ENCODE measurements around the gene SLC35A2. TPM values are rescaled to one million over a fixed set of nuclear protein-coding genes. Genes with fewer than 3 reads are reported as not detected.
A peak's percentile ranks its signal among the peaks of the same experiment; 100 is the strongest.

SLC35A2 gene
- total RNA-seq, 1 experiment from 2014 or later = 61.4 TPM

GRCh38 chrX:48908600-48908999 lies 2.8 kb downstream of the SLC35A2 start:
- H3K27me3 ChIP-seq (replicated peaks; ENCODE audit: control insufficient read depth, insufficient read depth, low read length) = no peaks in the 10 kb centered on the region
- Mint-ChIP-seq H3K4me1 (ENCODE audit: low read depth, unreplicated experiment) (peaks cover 21% of the 10 kb centered on the region), H3K36me3 (ENCODE audit: insufficient read depth, unreplicated experiment) (peaks cover 42% of the 10 kb centered on the region), H3K9me3 (ENCODE audit: unreplicated experiment) (no peaks in the 10 kb centered on the region), H3K27ac (ENCODE audit: unreplicated experiment) (no peak overlapping the region), H3K4me3 (ENCODE audit: unreplicated experiment) (peak overlapping the region; percentile 27), H3K27me3 (ENCODE audit: insufficient read depth, unreplicated experiment) (no peaks in the 10 kb centered on the region)
- intact Hi-C loops (cut with micrococcal nuclease; ENCODE audit: unreplicated experiment) = no loop called here
- H3K4me3 ChIP-seq (ENCODE audit: low read depth, low read length) = no peak overlapping the region
- H3K36me3 ChIP-seq (ENCODE audit: control insufficient read depth, insufficient read depth, low read length) = no peaks in the 10 kb centered on the region
- ChIA-PET CTCF (interaction anchor here (1.0 kb wide), 1 partner anchor 17 kb away, joined by 3 read pairs; no protein-coding TSS in a partner anchor), POLR2A (no interaction called here)
- peak; percentile 68 for DNase-seq
- TF ChIP-seq CTCF (IDR thresholded peaks at IDR 0.05; ENCODE audit: insufficient read depth in 1 of 2, low read depth in 1 of 2, low read length in 1 of 2, severe bottlenecking in 1 of 2, unreplicated experiment in 1 of 2) = no peak
- BruUV-seq (replicated peaks) = no TSS peak
- H3K4me1 ChIP-seq = 0 out of 2 replicates have a peak, but pooled peaks cover 7% of the 10 kb centered on the region
- H3K9me3 ChIP-seq = no peaks in the 10 kb centered on the region

- no peak overlapping the region for H3K4me3 ChIP-seq (ENCODE audit: low read depth, low read length)
- intact Hi-C loops (cut with micrococcal nuclease; ENCODE audit: unreplicated experiment) = no loop called here
- H3K27me3 ChIP-seq (replicated peaks; ENCODE audit: control insufficient read depth, insufficient read depth, low read length) = no peaks in the 10 kb centered on the region
- Mint-ChIP-seq H3K36me3 (ENCODE audit: insufficient read depth, unreplicated experiment) (peaks cover 53% of the 10 kb centered on the region), H3K9me3 (ENCODE audit: unreplicated experiment) (no peaks in the 10 kb centered on the region), H3K27me3 (ENCODE audit: insufficient read depth, unreplicated experiment) (no peaks in the 10 kb centered on the region), H3K4me3 (ENCODE audit: unreplicated experiment) (no peak overlapping the region), H3K27ac (ENCODE audit: unreplicated experiment) (no peak overlapping the region), H3K4me1 (ENCODE audit: low read depth, unreplicated experiment) (no peaks in the 10 kb centered on the region)
- no peaks in the 10 kb centered on the region for H3K4me1 ChIP-seq
- H3K36me3 ChIP-seq (ENCODE audit: control insufficient read depth, insufficient read depth, low read length) = no peaks in the 10 kb centered on the region; the same call in 1 of the 2 replicates
- ChIA-PET CTCF (no interaction called here), POLR2A (no interaction called here)
- no peak for TF ChIP-seq CTCF (IDR thresholded peaks at IDR 0.05; ENCODE audit: insufficient read depth in 1 of 2, low read depth in 1 of 2, low read length in 1 of 2, severe bottlenecking in 1 of 2, unreplicated experiment in 1 of 2)
- no peak for DNase-seq
- H3K9me3 ChIP-seq = no peaks in the 10 kb centered on the region
- BruUV-seq (replicated peaks) = no TSS peak
Measured at GRCh38 chrX:48905090-48905790, 6.2 kb downstream of the SLC35A2 start.

DNA sequence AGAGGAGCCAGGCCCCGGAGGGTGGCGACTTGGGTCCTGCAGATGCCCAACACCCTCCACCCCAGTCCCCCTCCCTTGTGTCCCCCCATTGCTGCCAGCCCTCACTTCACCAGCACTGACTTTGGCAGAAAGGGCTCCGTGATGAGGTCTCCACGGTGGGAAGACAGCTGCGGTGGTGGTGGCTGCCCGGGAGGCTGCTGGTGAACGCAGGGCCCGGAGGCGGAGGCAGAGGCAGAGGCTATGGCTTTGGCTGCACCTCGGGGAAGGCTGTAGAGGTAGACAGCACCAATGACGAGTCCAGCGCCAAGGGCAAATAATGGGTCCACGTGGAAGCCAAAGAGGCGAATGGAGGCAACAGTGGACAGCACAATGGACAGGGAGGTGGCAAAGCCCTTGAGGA lies 6.8 kb downstream of the SLC35A2 start:
- CTCF ChIA-PET = no interaction called here
- Histone ChIP-seq H3K4me1 (no peaks in the 10 kb centered on the region), H3K27me3 (replicated peaks; ENCODE audit: control insufficient read depth, insufficient read depth, low read length) (no peaks in the 10 kb centered on the region), H3K36me3 (ENCODE audit: control insufficient read depth, insufficient read depth, low read length) (no peaks in the 10 kb centered on the region; the same call in 1 of the 2 replicates), H3K4me3 (ENCODE audit: low read depth, low read length) (no peak overlapping the region), H3K9me3 (no peaks in the 10 kb centered on the region)
- POLR2A ChIA-PET = interaction anchor here (0.6 kb wide), 1 partner anchor 13 kb away, joined by 5 read pairs; no protein-coding TSS in a partner anchor
- Mint-ChIP-seq H3K4me3 (ENCODE audit: unreplicated experiment) (no peak overlapping the region), H3K27me3 (ENCODE audit: insufficient read depth, unreplicated experiment) (no peaks in the 10 kb centered on the region), H3K4me1 (ENCODE audit: low read depth, unreplicated experiment) (no peaks in the 10 kb centered on the region), H3K36me3 (ENCODE audit: insufficient read depth, unreplicated experiment) (peaks cover 52% of the 10 kb centered on the region), H3K9me3 (ENCODE audit: unreplicated experiment) (no peaks in the 10 kb centered on the region), H3K27ac (ENCODE audit: unreplicated experiment) (no peak overlapping the region)
- intact Hi-C loops (cut with micrococcal nuclease; ENCODE audit: unreplicated experiment) = no loop called here
- TF ChIP-seq CTCF (IDR thresholded peaks at IDR 0.05; ENCODE audit: insufficient read depth in 1 of 2, low read depth in 1 of 2, low read length in 1 of 2, severe bottlenecking in 1 of 2, unreplicated experiment in 1 of 2) = no peak
- no peak for DNase-seq
- BruUV-seq (replicated peaks) = no TSS peak

Data from Caco-2 (cell line).